PC-9 (cell line): Measurements from ENCODE around the gene TRPV3.

Source experiments
- CTCF ChIP-seq: fragments of 200-600 bp; sonication (generic); conservative IDR thresholded peaks from 2 replicates; pipeline ENCODE4 v1.6.1; 2017; ENCODE audit warnings: mixed run types, antibody characterized with exemption, mild to moderate bottlenecking, moderate library complexity
- EZH2 ChIP-seq: fragments of 200-600 bp; sonication (generic); IDR thresholded peaks from 2 replicates; pipeline ENCODE4 v1.8.0; 2017; ENCODE audit warnings: antibody characterized with exemption, low read depth

DNA sequence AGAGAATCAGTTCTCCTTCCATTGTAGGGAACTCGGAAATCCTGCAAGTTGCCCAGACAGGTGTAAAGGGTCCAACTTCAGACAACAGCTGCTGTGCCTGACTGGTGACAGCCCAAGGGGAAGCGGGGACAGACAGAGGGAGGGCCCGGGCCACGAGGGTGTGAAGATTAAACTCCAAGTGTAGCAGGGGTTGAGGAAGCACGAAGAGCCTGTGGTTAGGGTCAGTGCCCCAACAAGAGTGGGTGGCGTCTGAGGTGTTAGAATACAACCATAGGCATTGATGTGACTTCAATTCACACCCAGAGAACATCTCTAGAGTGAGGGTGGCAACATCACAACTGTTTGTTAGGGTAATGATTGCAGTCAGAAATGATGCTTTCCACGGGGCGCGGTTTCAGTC, 42.7 kb downstream of the TRPV3 start:
- TF ChIP-seq CTCF (no peak), EZH2 (no peak)
